Effector memory CD4-positive, alpha-beta T cell (primary cell): ENCODE results near the gene TRUB1.

ENCODE experiments used
- DNase-seq, 3 donors: peaks; one replicate each; pipeline ENCODE4 v3.0.0-alpha.2; 2020
- H3K27ac ChIP-seq: 2 replicates; pipeline ENCODE4 v1.7.0; 2013; ENCODE audit warnings: mild to moderate bottlenecking, low read length, moderate library complexity; ENCODE audit not compliant: insufficient read depth, poor library complexity, severe bottlenecking
- H3K27me3 ChIP-seq: replicated peaks from 2 replicates; pipeline ENCODE4 v1.7.0; 2013; ENCODE audit warnings: mild to moderate bottlenecking, low read length; ENCODE audit not compliant: insufficient read depth, control insufficient read depth, poor library complexity, severe bottlenecking
- H3K36me3 ChIP-seq: 2 replicates; pipeline ENCODE4 v1.7.0; 2013; ENCODE audit warnings: mild to moderate bottlenecking, low read length, moderate library complexity; ENCODE audit not compliant: control insufficient read depth, insufficient read depth
- H3K4me1 ChIP-seq: 2 replicates; pipeline ENCODE4 v1.7.0; 2013; ENCODE audit warnings: low read length, mild to moderate bottlenecking; ENCODE audit not compliant: control insufficient read depth, insufficient read depth, poor library complexity, severe bottlenecking
- H3K4me3 ChIP-seq: 2 replicates; pipeline ENCODE4 v1.7.0; 2013; ENCODE audit warnings: low read length, low read depth, mild to moderate bottlenecking; ENCODE audit not compliant: insufficient read depth, poor library complexity, severe bottlenecking
- H3K9me3 ChIP-seq: 2 replicates; pipeline ENCODE4 v1.7.0; 2013; ENCODE audit warnings: mild to moderate bottlenecking, low read length, moderate library complexity; ENCODE audit not compliant: control insufficient read depth

Gene TRUB1

DNA sequence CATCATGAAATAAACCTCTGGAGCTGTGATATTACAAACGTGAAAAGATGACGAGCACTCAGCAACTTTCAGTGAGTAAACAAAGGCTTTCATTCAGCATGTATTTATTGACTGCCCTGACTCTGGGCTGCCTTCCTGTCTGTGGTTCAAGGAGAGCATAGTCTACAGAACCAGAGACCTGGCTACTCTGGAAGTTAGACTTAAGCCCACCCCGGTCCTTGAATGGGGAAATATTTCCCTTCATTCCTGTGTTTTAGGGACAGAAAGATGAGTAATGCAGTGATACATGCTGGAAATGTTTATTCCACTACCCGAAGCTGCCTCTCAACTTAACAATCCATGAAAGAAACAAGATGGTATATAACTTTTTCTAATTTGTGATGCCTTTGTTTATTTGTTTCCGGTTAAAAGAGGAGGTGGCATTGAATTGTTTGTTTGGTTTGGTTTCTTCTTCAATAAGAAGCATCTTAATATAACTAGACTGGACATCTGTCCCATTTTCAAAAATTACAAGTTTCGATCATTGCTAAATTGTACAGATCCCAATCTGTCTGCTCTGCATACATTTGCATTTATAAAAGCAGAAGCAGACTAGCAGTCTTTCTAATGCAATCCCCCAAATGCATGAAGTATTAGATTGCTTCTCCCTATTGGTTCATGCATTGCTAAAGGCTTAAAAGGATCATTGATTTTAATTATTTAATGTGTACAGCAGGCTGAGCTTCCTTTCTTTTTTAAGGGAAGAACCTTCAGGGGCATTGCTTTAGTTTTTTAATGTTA is 57.7 kb downstream of the TRUB1 start:
- H3K27me3 ChIP-seq, result no peaks in the 10 kb centered on the region
- no peaks in the 10 kb centered on the region for H3K36me3 ChIP-seq
- H3K27ac ChIP-seq, result no peak overlapping the region
- no peaks in the 10 kb centered on the region for H3K9me3 ChIP-seq
- no peak overlapping the region for H3K4me3 ChIP-seq
- H3K4me1 ChIP-seq, result no peaks in the 10 kb centered on the region
- no peak for DNase-seq

DNA sequence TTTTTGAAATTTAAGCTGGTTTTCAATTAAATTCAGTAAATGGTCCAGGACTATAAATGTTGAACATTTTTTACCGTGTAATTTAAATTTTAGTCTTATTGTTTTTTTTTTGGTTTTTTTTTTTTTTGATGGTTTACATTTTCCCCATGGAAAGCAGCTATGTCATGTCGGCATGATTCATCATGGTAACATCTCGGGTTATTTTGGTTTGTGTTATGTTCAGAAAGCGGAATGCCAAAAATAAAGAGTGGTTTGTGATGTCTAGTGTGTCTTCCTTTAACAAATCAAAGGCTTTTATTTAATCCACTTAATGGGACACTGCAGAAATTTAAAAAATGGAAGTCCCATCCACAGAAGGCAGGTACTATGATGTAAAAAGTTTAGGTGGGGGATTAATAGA is 58.5 kb downstream of the TRUB1 start:
- no peak overlapping the region for H3K4me3 ChIP-seq
- no peaks in the 10 kb centered on the region for H3K27me3 ChIP-seq
- no peak overlapping the region for H3K27ac ChIP-seq
- no peaks in the 10 kb centered on the region for H3K36me3 ChIP-seq
- DNase-seq, result no peak
- H3K4me1 ChIP-seq, result no peaks in the 10 kb centered on the region
- no peaks in the 10 kb centered on the region for H3K9me3 ChIP-seq

DNA sequence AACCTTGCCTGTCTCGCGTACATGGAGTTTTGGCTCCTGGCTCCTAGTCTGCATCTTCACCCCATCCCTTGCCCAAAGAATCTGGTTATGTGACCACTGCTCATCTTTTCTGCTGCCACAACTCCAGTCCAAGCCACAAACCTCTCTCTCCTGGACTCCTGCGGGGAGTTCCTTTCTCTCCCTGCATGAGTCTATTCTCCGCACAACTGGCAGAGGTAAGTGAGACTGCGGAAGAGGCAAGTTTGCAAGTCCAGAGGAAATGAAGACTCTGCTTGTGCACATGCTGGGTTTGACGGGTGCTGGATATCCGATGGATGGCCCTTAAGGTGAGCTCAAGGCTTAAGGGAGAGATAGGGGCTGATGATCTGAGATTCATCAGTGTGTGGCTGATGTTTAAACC is 61.0 kb downstream of the TRUB1 start:
- Histone ChIP-seq H3K27me3 (no peaks in the 10 kb centered on the region), H3K4me3 (no peak overlapping the region), H3K36me3 (no peaks in the 10 kb centered on the region), H3K9me3 (no peaks in the 10 kb centered on the region), H3K4me1 (no peaks in the 10 kb centered on the region), H3K27ac (no peak overlapping the region)
- DNase-seq, result no peak

DNA sequence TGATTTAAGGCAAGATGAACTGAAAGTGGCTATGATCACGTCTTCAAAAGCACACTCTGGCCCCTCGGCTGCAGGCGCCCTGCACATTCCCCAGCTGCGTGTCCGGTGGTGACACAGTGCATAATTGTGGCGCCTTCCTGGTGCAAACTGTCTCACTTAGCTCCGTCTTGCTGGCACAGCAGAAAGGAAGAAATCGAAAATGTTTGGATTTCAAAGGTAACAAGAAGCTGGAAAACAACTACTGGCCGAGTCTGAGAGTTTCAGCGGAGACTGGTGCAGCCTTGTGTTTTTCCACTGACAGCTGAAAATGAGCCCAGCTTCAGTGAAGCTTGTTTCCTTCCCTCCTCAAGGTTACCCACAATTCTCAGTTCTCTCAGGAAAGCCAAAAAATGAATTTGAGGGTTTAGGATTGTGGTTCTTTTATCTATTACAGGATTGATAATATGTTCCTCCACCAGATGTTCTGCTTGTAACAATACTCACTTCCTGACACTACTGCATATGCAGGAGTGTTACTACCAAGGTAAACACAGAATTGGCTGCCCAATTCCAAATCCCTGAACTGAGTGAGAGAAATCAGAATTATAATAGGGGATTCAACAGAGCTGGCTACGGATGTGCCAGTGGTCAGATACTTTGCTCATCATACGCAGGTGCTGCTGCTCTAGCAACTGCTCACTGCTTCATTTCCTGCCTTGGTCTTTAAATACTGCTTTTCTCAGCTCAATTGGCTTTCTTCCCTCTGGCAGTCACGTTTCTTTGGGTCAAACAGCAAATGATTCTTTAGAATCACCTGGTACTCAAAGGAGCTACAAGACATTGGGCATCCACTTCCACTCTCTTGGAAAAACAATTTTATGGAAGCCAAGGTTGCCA is 63.7 kb downstream of the TRUB1 start:
- H3K9me3 ChIP-seq, result no peaks in the 10 kb centered on the region
- no peaks in the 10 kb centered on the region for H3K36me3 ChIP-seq
- no peak overlapping the region for H3K27ac ChIP-seq
- H3K27me3 ChIP-seq, result no peaks in the 10 kb centered on the region
- no peaks in the 10 kb centered on the region for H3K4me1 ChIP-seq
- DNase-seq, result no peak
- H3K4me3 ChIP-seq, result no peak overlapping the region

DNA sequence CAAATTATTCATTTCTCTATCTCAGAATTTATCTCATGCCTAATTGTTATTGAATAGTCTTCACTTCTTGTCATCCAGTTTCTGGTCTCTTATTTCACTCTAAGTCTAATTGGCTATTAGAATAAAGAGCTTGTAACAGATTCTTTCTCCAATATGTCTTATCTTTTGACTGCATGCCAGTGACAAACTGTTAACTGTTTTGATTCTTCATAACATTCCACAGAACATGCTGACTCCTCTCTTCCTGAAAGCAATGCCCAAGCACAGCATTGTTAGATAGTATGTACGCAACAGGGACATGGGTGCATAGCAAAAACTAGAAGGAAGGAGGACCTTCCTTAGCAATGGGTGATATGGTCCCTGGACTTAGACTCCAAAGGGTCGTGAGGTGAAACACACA is 65.4 kb downstream of the TRUB1 start:
- no peak overlapping the region for H3K4me3 ChIP-seq
- no peak for DNase-seq
- H3K27me3 ChIP-seq, result no peaks in the 10 kb centered on the region
- H3K27ac ChIP-seq, result no peak overlapping the region
- H3K4me1 ChIP-seq, result no peaks in the 10 kb centered on the region
- no peaks in the 10 kb centered on the region for H3K9me3 ChIP-seq
- no peaks in the 10 kb centered on the region for H3K36me3 ChIP-seq

DNA sequence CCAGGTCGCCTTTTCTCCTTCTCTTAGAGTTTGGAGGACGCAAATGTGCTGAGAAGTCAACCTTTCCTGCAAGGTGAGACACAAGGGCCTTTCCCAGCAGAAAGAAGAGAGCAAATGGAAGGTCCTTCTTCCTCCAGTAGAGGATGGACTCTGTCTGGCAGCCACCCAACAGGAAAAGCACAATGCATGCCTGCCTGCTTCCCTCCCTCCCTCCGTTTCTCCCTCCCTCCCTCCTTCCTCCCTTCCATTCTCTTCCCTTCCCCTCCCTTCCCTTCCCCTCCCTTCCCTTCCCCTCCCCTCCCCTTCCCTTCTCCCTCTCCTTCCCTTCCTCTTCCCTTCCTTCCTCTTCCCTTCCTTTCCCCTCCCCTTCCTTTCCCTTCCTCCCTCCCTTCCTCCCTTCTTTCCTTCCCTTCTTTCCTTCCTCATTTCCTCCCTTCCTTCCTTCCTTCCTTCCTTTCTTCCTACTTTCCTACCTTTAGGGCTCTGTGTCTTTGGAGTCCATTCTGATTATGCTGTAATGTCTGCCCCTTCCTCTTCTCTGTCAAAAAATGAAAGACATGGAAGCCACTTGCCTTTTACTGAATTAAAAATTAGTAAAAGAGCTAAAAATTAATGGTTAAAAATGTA is 66.4 kb downstream of the TRUB1 start:
- Histone ChIP-seq H3K9me3 (no peaks in the 10 kb centered on the region), H3K36me3 (no peaks in the 10 kb centered on the region), H3K4me3 (no peak overlapping the region), H3K27me3 (no peaks in the 10 kb centered on the region), H3K4me1 (no peaks in the 10 kb centered on the region), H3K27ac (no peak overlapping the region)
- DNase-seq, result no peak

DNA sequence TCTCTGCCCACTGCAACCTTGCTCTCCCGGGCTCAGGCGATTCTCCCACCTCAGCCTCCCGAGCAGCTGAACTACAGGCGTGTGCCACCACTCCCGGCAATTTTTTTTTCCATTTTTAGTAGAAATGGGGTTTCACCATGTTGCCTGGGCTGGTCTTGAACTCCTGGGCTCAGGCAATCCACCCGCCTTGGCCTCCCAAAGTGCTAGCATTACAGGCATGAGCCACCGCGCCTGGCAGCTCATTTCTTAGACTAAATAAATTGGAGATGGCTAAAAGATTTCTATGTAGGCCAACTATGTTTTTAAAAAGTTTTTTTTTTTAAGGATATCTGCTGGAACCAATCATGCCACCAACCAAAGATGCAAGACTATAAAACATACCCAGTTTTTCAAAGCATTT is 67.8 kb downstream of the TRUB1 start:
- Histone ChIP-seq H3K4me3 (no peak overlapping the region), H3K27ac (no peak overlapping the region), H3K27me3 (no peaks in the 10 kb centered on the region), H3K4me1 (no peaks in the 10 kb centered on the region), H3K36me3 (no peaks in the 10 kb centered on the region), H3K9me3 (no peaks in the 10 kb centered on the region)
- no peak for DNase-seq

DNA sequence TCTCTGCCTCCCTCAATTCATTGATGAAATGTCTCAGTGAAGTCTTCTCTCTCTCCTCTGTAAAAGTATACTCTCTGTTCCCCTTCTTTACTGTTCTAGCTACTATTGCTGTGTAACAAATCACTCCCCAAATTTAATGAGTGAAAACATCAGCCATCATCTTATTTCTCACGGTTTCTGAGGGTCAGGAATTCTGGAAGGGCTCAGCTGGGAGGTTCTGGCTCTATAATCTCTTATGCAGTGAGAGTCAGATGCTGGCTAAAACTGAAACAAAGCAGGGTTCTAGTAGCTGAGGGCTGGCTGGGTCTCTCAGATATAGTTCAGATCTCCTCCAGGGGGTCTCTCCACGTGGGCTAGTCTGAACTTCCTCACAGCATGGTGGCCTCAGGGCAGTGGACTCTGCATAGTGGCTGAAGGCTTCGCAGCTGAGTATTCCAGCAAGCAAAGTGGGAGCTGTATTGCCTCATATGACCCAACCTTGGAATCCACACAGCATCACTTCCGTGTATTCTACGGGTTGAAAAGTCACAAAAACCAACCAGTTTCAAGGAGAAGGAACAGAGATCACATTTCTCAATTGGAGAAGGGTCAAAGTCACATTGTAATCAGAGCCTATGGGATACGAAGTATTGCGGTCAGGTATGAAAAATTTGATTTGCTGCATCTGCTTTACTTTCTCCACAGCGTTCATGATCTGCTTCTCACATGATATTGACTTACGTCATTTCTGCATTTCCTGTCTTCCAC is 80.4 kb downstream of the TRUB1 start:
- Histone ChIP-seq H3K27ac (no peak overlapping the region), H3K36me3 (no peaks in the 10 kb centered on the region), H3K4me3 (no peak overlapping the region), H3K4me1 (no peaks in the 10 kb centered on the region), H3K9me3 (no peaks in the 10 kb centered on the region), H3K27me3 (no peaks in the 10 kb centered on the region)
- no peak for DNase-seq

DNA sequence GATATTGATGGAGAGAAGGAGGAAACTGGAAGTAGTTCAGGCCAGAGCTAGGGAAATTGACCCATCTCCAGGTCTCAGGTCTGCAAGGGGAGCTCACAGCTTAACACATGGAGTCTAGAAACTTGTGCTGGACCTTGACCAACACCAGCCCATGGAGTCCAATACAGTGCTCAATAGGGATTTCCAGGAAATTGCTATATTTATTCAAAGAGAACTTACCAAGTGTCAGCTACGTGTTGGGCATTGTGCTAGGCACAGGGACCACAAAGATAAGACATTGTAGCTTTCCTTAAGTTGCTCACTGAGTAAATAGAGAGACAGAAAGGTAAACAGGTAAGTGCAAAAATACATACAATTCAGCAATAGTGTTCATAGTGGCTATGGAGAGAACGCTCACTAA is 82.5 kb downstream of the TRUB1 start:
- no peak for DNase-seq
- Histone ChIP-seq H3K9me3 (no peaks in the 10 kb centered on the region), H3K36me3 (no peaks in the 10 kb centered on the region), H3K4me1 (no peaks in the 10 kb centered on the region), H3K27me3 (no peaks in the 10 kb centered on the region), H3K27ac (no peak overlapping the region), H3K4me3 (no peak overlapping the region)
